Adrenal gland (tissue), 12 donors: ENCODE data around the gene IL3. TPM values are rescaled to one million over a fixed set of nuclear protein-coding genes. Genes with fewer than 3 reads are reported as not detected.

ENCODE experiments used
- DNase-seq, 7 donors: peaks; one replicate each; pipeline ENCODE4 v3.0.0-alpha.2; 2019 to 2020
- H3K27ac ChIP-seq, 5 donors: fragments of 200-600 bp; sonication (generic) in 4 of 5; 1 replicate in 3 of 5; 2 replicates in 2 of 5; pipeline versions ENCODE4 v1.5.1 to v1.8.0; 2016 to 2020; ENCODE audit warnings: mild to moderate bottlenecking in 1 of 5
- H3K27me3 ChIP-seq: fragments of 200-600 bp; 2 replicates; pipeline ENCODE4 v1.8.0; 2021
- H3K36me3 ChIP-seq, 2 donors: fragments of 200-600 bp; replicated peaks in 1 of 2; 1 replicate in 1 of 2; 2 replicates in 1 of 2; pipeline versions ENCODE4 v1.5.1 to v1.8.0; 2018 to 2022
- H3K4me1 ChIP-seq, 2 donors: fragments of 200-600 bp; replicated peaks in 1 of 2; 1 replicate in 1 of 2; 2 replicates in 1 of 2; pipeline versions ENCODE4 v1.5.1 to v1.8.0; 2018 to 2021
- H3K4me3 ChIP-seq, 4 donors: fragments of 200-600 bp; sonication (generic) in 3 of 4; one replicate each; pipeline ENCODE4 v1.5.1; 2016 to 2018
- H3K9me3 ChIP-seq, 3 donors: fragments of 200-600 bp; sonication (generic) in 1 of 3; replicated peaks in 1 of 3; 1 replicate in 2 of 3; 2 replicates in 1 of 3; pipeline versions ENCODE4 v1.5.1 to v1.8.0; 2016 to 2021
- POLR2A ChIP-seq, 2 donors: fragments of 450-650 bp; IDR thresholded peaks; one replicate each; pipeline ENCODE4 v1.6.1; 2017; ENCODE audit warnings: antibody characterized with exemption in 2 of 2, mild to moderate bottlenecking in 2 of 2, moderate library complexity in 1 of 2
- WGBS, 4 donors: extraction: QIAGEN DNeasy Blood & Tissue Kit in 2 of 4; methylation state at CpG; one replicate each; pipeline versions ENCODE4 v1.1.5 to v1.1.7; 2013 to 2017; 5-methylcytosine and 5-hydroxymethylcytosine counted together
- intact Hi-C, 2 donors: fragments of 100-400 bp; cut with DNase I; formaldehyde crosslinking; loops; one replicate each; pipeline versions ENCODE4 v1.14.1 to v1.15.0; 2022 to 2023
- polyA plus RNA-seq, 3 donors: library from polyadenylated mRNA; stranded (reverse); fragments of 200-250 nt in 2 of 3; fragments of 350-450 nt in 1 of 3; fragmentation: Illumina TruSeq in 1 of 3; extraction: RNeasy Lipid Tissue Mini Kit (QIAGEN cat#74804) in 1 of 3; gene quantifications; one replicate each; pipeline ENCODE4 v1.2.3, GENCODE V29; 2013 to 2014
- total RNA-seq, 9 donors: library from RNA; depleted of rRNA in 4 of 9; stranded (reverse); fragments of >200 nt in 4 of 9; fragments of 120-200 nt in 1 of 9; fragmentation: NEBNext Ultra II Directional in 1 of 9; extraction: Animal tissue kit (Norgen Biotek cat#: 25700) in 1 of 9; gene quantifications; one replicate each; pipeline versions ENCODE4 v1.1.0 to v1.2.4, GENCODE V29; 2013 to 2023
- TF ChIP-seq, protein P1 (sequence below), 6 experiments: fragments of 450-650 bp in 4 of 6; fragments of 200-600 bp in 2 of 6; sonication (generic) in 1 of 6; IDR thresholded peaks; 1 replicate in 5 of 6; 2 replicates in 1 of 6; pipeline versions ENCODE4 v1.5.1 to v1.8.0; 2016 to 2021; ENCODE audit warnings: antibody characterized with exemption in 6 of 6, mild to moderate bottlenecking in 2 of 6, moderate library complexity in 1 of 6
- donor health status: healthy with polysubstance abuse.
- donor health status: Bipolar disorder and iron deficiency.
- donor health status: DM: yes; HTN: yes; CAD: no.
- donor health status: DM: no; HTN: no; CAD: no.
- donor health status: DM: no; HTN: no; CAD: no.
- donor health status: DM: yes; HTN: yes; CAD: no.

IL3 gene
- total and polyA plus RNA-seq, 12 donors = not detected

DNA sequence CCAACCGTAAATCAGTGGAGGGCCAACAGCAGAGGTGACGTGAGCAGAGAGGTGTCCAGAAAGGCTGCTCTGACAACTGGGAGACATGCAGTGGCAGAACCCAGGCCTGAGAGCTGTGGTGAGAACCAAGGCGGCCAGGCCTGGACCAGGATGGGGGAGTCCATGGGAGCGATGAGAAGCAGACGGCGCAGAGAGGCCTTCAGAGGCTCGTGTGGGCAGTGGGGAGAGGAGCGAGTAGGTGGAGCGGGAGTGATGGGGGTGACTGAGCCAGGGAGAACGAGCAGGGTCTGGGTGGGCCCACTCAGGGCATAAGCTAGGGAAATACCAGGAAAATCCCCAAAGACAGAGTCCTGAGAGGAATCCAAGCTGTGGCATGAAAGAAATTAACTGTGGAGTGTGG lies 7.9 kb upstream of the IL3 start:
- H3K4me1 ChIP-seq = no peaks in the 10 kb centered on the region
- WGBS, 4 donors = 73 to 85% (median 77%) methylated on average over 9 to 10 of the region's 10 CpGs
- H3K27ac ChIP-seq = no peak overlapping the region
- no peaks in the 10 kb centered on the region for H3K27me3 ChIP-seq
- intact Hi-C loops = no loop called here
- H3K4me3 ChIP-seq = no peak overlapping the region
- no peaks in the 10 kb centered on the region for H3K9me3 ChIP-seq
- no peaks in the 10 kb centered on the region for H3K36me3 ChIP-seq
- peak in 2 of 7 donors; percentile 3 to 35 for DNase-seq
- TF ChIP-seq, protein P1, sequence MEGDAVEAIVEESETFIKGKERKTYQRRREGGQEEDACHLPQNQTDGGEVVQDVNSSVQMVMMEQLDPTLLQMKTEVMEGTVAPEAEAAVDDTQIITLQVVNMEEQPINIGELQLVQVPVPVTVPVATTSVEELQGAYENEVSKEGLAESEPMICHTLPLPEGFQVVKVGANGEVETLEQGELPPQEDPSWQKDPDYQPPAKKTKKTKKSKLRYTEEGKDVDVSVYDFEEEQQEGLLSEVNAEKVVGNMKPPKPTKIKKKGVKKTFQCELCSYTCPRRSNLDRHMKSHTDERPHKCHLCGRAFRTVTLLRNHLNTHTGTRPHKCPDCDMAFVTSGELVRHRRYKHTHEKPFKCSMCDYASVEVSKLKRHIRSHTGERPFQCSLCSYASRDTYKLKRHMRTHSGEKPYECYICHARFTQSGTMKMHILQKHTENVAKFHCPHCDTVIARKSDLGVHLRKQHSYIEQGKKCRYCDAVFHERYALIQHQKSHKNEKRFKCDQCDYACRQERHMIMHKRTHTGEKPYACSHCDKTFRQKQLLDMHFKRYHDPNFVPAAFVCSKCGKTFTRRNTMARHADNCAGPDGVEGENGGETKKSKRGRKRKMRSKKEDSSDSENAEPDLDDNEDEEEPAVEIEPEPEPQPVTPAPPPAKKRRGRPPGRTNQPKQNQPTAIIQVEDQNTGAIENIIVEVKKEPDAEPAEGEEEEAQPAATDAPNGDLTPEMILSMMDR (IDR thresholded peaks at IDR 0.05) = no peak
- no peak for TF ChIP-seq POLR2A (IDR thresholded peaks at IDR 0.05)

DNA sequence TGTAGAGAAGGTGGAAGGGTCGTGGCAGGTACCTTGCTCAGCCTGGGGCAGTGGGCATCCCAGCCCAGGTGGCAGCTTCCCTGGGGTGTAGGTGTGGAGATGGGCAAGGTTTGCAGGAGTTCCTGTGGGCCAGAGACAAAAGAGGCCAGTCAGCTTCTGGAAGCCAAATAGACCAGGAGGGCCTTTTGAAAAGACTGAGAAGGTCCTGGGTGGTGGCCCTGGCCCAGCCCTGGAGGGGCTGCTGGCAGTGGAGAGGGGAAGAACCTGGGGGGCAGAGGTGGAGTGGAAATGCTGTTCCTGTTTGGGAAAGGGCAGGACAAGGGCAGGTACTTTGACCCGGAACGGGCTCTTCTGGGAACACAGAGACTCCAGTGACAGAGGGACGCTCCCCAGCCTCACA lies 7.0 kb upstream of the IL3 start:
- intact Hi-C loops = no loop called here
- TF ChIP-seq, protein P1 (IDR thresholded peaks at IDR 0.05) = no peak
- TF ChIP-seq POLR2A (IDR thresholded peaks at IDR 0.05) = no peak
- H3K36me3 ChIP-seq = no peaks in the 10 kb centered on the region
- H3K4me3 ChIP-seq = no peak overlapping the region
- no peaks in the 10 kb centered on the region for H3K27me3 ChIP-seq
- 78 to 87% (median 85%) methylated on average over 4 of the region's 4 CpGs for WGBS, 4 donors
- no peaks in the 10 kb centered on the region for H3K4me1 ChIP-seq
- H3K9me3 ChIP-seq = no peaks in the 10 kb centered on the region
- DNase-seq = peak in 1 of 7 donors; percentile 6
- H3K27ac ChIP-seq = no peak overlapping the region

DNA sequence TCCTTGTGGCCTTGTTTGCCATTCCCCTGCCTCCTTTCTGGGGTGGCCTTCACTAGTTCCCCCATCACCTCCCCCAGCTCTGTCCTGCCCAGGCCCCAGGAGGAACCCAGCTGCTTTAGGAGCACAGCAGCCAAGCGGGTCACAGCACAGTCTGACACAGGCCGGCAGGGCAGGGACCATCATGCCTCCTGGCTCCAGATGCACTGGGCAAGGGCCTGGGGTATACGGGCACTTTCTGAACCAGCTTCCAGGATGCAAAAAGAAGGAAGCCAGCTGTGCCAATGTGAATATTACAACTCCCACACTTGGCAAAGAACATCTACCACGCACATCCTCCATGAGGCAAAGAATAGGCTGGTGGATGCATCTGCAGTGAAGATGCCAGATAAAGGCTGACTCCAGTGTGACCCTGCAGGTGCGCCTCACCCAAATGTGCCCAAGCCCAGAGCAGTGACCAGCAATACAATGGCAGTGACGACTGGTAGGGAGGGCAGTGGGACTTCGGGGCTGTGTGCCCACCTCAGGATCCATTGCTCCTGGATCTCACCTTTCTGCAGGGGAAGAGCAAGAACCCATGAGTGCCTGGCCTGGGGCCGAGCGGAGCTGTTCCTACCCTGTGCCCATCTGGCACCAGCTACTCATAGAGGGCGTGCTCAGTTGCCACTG lies 6.3 kb upstream of the IL3 start:
- Histone ChIP-seq H3K9me3 (no peaks in the 10 kb centered on the region), H3K4me1 (no peaks in the 10 kb centered on the region), H3K36me3 (no peaks in the 10 kb centered on the region), H3K4me3 (no peak overlapping the region), H3K27me3 (no peaks in the 10 kb centered on the region), H3K27ac (no peak overlapping the region)
- DNase-seq = peak in 1 of 7 donors; percentile 3
- TF ChIP-seq, protein P1 (IDR thresholded peaks at IDR 0.05) = no peak
- TF ChIP-seq POLR2A (IDR thresholded peaks at IDR 0.05) = no peak
- intact Hi-C loops = no loop called here
- 89 to 96% (median 91%) methylated on average over 4 to 10 of the region's 10 CpGs for WGBS, 4 donors

DNA sequence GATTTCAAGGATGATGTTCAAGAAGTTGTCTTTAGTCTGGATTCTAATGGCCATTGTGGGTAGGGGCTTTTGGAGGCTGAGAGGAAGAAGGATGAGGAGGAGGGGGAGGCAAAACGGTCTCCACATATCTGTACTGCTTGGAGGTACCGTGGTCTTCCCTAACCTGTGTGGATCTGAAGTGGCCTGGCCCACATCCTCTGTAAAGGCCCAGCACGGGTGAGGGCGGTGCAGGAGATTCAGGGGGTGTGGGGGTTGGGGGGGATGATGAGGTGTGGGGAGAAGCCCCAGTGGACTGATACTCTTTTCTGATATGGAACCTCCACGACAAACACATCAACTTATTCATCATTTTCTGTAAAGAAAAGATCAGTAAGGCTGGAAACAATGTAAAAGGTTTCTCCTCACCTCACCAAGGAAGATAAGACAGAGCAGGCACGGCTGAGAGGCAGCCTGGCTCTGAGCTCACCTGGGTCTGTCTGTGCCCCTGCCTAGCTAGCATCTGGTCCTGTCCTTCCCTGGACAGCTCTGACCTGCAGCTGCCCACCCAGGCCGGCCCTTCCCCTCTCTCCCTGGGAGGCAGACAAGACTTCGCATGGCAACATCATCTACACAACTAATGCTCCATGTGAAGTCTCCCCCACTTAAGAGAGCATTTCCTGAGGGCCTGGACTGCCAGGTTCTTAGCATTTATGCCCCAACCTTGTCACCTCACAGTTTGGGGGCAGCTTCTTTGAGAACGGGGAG lies 5.6 kb upstream of the IL3 start:
- Histone ChIP-seq H3K27me3 (no peaks in the 10 kb centered on the region), H3K4me1 (no peaks in the 10 kb centered on the region), H3K36me3 (no peaks in the 10 kb centered on the region), H3K27ac (no peak overlapping the region), H3K4me3 (no peak overlapping the region), H3K9me3 (no peaks in the 10 kb centered on the region)
- WGBS, 4 donors = 75 to 88% (median 82%) methylated on average over 8 to 9 of the region's 9 CpGs
- no peak for TF ChIP-seq POLR2A (IDR thresholded peaks at IDR 0.05)
- intact Hi-C loops = no loop called here
- peak in 1 of 7 donors; percentile 7 for DNase-seq
